HUDEP-2 (cell line): ENCODE results near the gene ARHGAP26.

Experiments used
- DNase-seq, 76 experiments: peaks; one replicate each; lab custom pipeline; 2025; ENCODE audit not compliant: unreplicated experiment in 76 of 76; lab: John Stamatoyannopoulos, UW

The ARHGAP26 gene

GRCh38 chr5:142808878-142809598 lies 38.9 kb downstream of the ARHGAP26 start:
- DNase-seq = peak in 2 of 76 experiments; percentile 6 to 7

GRCh38 chr5:142810081-142810480 lies 39.9 kb downstream of the ARHGAP26 start:
- peak in 2 of 76 experiments; percentile 1 to 5 for DNase-seq

- no peak for DNase-seq
These were observed 40.6 kb downstream of the ARHGAP26 start for GRCh38 chr5:142810743-142811290.

- DNase-seq = no peak
These were observed 41.8 kb downstream of the ARHGAP26 start for GRCh38 chr5:142811866-142812557.

- no peak for DNase-seq
These were observed 43.0 kb downstream of the ARHGAP26 start for GRCh38 chr5:142813220-142813619.

GRCh38 chr5:142814122-142814521 lies 43.9 kb downstream of the ARHGAP26 start:
- DNase-seq = no peak

GRCh38 chr5:142815469-142815868 lies 45.3 kb downstream of the ARHGAP26 start:
- DNase-seq = no peak

- DNase-seq = peak in 17 of 76 experiments; percentile 1 to 38 (median 18)
These were observed 46.6 kb downstream of the ARHGAP26 start for GRCh38 chr5:142816531-142817430.

GRCh38 chr5:142817949-142818431 lies 47.8 kb downstream of the ARHGAP26 start:
- no peak for DNase-seq

GRCh38 chr5:142819292-142819691 lies 49.1 kb downstream of the ARHGAP26 start:
- DNase-seq = no peak

- no peak for DNase-seq
These were observed 49.6 kb downstream of the ARHGAP26 start for GRCh38 chr5:142819825-142820224.

- DNase-seq = no peak
These were observed 50.3 kb downstream of the ARHGAP26 start for GRCh38 chr5:142820447-142820846.

- DNase-seq = no peak
These were observed 51.0 kb downstream of the ARHGAP26 start for GRCh38 chr5:142821034-142821732.

GRCh38 chr5:142821733-142822487 lies 51.7 kb downstream of the ARHGAP26 start:
- DNase-seq = peak in 12 of 76 experiments; percentile 2 to 45 (median 12)

- DNase-seq = no peak
These were observed 52.9 kb downstream of the ARHGAP26 start for GRCh38 chr5:142823126-142823525.

GRCh38 chr5:142823806-142824205 lies 53.6 kb downstream of the ARHGAP26 start:
- no peak for DNase-seq

GRCh38 chr5:142824391-142824790 lies 54.2 kb downstream of the ARHGAP26 start:
- DNase-seq = no peak

- DNase-seq = no peak
These were observed 55.4 kb downstream of the ARHGAP26 start for GRCh38 chr5:142825378-142826089.

- no peak for DNase-seq
These were observed 55.9 kb downstream of the ARHGAP26 start for GRCh38 chr5:142826093-142826492.
